ENCODE results near the gene CDK12. TPM values are rescaled to one million over a fixed set of nuclear protein-coding genes. Genes with fewer than 3 reads are reported as not detected.
"Not testable (repeated sequence)": the region's sequence is repeated elsewhere in the genome, so short reads cannot be mapped to it uniquely, and the experiment has no call there.

The CDK12 gene
- total RNA-seq, 2 donors from 2014 or later = 37.7 to 75.8 TPM

DNA sequence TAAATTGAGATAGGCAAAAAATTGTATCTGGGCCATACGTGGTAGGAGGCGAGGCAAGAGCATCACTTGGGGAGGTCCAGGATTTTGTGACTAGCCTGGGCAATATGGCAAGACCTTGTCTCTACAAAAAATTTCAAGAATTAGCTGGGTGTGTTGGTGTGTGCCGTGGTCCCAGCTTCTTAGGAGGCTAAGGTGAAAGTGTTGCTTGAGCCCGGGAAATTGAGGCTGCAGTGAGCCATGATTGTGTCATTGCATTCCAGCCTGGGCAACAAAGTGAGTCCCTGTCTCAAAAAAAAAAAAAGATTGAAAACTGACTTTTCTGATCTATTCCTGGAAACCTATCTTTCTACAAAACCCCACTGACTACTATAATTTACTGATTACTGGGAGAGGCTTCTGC is 26.7 kb downstream of the CDK12 start:
- DNase-seq (ENCODE audit: low spot score) = no peak
- Histone ChIP-seq H3K27me3 (replicated peaks; ENCODE audit: insufficient read depth) (no peaks in the 10 kb centered on the region), H3K36me3 (no peaks in the 10 kb centered on the region), H3K27ac (no peak overlapping the region), H3K9me3 (no peaks in the 10 kb centered on the region), H3K4me3 (no peak overlapping the region), H3K4me1 (replicated peaks) (no peaks in the 10 kb centered on the region)
- 97% methylated on average over 4 of the region's 4 CpGs for WGBS
- TF ChIP-seq POLR2A (IDR thresholded peaks at IDR 0.05) (no peak), POLR2AphosphoS5 (IDR thresholded peaks at IDR 0.05) (no peak)
- TF ChIP-seq, protein P1, sequence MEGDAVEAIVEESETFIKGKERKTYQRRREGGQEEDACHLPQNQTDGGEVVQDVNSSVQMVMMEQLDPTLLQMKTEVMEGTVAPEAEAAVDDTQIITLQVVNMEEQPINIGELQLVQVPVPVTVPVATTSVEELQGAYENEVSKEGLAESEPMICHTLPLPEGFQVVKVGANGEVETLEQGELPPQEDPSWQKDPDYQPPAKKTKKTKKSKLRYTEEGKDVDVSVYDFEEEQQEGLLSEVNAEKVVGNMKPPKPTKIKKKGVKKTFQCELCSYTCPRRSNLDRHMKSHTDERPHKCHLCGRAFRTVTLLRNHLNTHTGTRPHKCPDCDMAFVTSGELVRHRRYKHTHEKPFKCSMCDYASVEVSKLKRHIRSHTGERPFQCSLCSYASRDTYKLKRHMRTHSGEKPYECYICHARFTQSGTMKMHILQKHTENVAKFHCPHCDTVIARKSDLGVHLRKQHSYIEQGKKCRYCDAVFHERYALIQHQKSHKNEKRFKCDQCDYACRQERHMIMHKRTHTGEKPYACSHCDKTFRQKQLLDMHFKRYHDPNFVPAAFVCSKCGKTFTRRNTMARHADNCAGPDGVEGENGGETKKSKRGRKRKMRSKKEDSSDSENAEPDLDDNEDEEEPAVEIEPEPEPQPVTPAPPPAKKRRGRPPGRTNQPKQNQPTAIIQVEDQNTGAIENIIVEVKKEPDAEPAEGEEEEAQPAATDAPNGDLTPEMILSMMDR (IDR thresholded peaks at IDR 0.05) = no peak
- intact Hi-C loops (cut with DNase I) = no loop called here

DNA sequence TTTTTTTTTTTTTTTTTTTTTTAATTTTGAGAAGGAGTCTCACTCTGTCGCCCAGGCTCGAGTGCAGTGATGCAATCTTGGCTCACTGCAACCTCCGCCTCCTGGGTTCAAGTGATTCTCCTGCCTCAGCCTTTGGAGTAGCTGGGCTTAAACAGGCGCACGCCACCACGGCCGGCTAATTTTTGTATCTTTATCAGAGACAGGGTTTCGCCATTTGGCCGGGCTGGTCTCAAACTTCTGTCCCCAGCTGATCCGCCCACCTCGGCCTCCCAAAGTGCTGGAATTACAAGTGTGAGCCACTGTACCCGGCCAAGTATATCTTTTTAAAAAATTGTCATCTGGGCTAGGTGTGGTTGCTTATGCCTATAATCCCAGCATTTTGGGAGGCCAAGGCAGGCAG is 35.6 kb downstream of the CDK12 start:
- H3K4me1 ChIP-seq (replicated peaks); H3K27ac ChIP-seq; intact Hi-C loops (cut with DNase I); H3K9me3 ChIP-seq; H3K4me3 ChIP-seq; DNase-seq (ENCODE audit: low spot score); H3K27me3 ChIP-seq (replicated peaks; ENCODE audit: insufficient read depth): not testable (repeated sequence)
- 96% methylated on average over 12 of the region's 12 CpGs for WGBS
- H3K36me3 ChIP-seq = peaks cover 0 to 20% of the 10 kb centered on the region in 2 donors

DNA sequence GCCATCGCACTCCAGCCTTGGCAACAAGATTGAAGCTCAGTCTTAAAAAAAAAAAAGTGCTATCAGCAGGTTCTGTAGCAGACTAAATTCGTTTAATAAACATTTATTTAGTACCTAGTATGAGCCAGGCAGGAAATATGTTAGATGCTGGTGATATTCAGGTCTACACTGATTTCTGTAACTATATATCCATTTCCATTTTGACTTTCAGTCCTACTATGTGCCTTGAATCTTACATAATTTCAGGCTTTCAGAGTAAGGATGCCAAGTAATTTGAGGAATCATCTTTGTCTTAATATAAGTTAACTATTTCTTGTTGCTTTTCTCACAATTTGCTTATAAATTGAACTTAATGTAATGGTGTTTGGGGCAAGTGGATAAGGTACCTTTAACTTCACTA is 46.2 kb downstream of the CDK12 start:
- no peaks in the 10 kb centered on the region for H3K36me3 ChIP-seq
- H3K27ac ChIP-seq = no peak overlapping the region
- no peaks in the 10 kb centered on the region for H3K4me1 ChIP-seq (replicated peaks)
- H3K9me3 ChIP-seq = no peaks in the 10 kb centered on the region
- intact Hi-C loops (cut with DNase I) = no loop called here
- H3K4me3 ChIP-seq = no peak overlapping the region
- H3K27me3 ChIP-seq (replicated peaks; ENCODE audit: insufficient read depth) = no peaks in the 10 kb centered on the region
- 86% methylated on average over 2 of the region's 2 CpGs for WGBS
- no peak for DNase-seq (ENCODE audit: low spot score)
- TF ChIP-seq, protein P1 (IDR thresholded peaks at IDR 0.05) = no peak
- no peak for TF ChIP-seq POLR2AphosphoS5 (IDR thresholded peaks at IDR 0.05)
- TF ChIP-seq POLR2A (IDR thresholded peaks at IDR 0.05) = no peak

DNA sequence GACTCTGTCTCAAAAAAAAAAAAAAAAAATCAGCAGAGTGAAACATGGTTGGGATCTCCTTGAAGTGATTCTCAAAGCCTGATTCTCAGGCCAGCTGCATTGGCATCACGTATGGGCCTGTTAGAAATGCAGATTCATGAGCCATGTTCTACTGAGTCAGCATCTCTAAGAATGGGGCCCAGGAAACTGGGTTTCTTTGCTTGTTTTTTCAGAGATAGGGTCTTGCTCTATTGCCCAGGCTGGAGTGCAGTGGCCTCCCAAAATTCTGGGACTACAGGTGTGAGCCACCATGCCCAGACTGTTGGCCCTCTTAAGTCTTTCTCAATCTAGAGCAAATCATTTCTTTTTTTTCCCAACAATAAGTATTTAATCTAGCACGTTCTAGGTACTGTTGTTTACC is 47.7 kb downstream of the CDK12 start:
- TF ChIP-seq POLR2A (IDR thresholded peaks at IDR 0.05) = no peak
- H3K36me3 ChIP-seq = no peaks in the 10 kb centered on the region
- intact Hi-C loops (cut with DNase I) = no loop called here

DNA sequence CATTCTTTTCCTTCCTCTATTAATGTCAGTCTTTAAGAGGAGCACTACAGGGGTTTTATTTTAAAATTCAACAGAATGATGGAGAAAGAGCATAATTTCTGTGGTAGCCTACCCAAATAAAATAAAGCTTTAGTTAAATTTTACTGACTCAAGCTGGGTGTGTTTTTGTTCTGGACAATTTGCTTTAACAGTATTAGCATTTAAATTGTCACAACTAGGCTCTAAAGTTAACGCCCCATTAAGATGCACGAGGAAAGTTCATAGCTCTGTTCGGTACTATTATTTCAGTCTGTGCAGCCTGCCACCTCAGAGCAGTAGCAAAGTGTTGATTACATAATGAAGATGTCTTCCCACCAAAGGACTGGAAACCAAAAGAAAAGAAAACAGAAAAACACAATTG is 52.0 kb downstream of the CDK12 start:
- intact Hi-C loops (cut with DNase I) = no loop called here
- H3K36me3 ChIP-seq = no peaks in the 10 kb centered on the region
- no peaks in the 10 kb centered on the region for H3K9me3 ChIP-seq
- 62% methylated on average over 3 of the region's 3 CpGs for WGBS
- TF ChIP-seq POLR2A (IDR thresholded peaks at IDR 0.05) (no peak), POLR2AphosphoS5 (IDR thresholded peaks at IDR 0.05) (no peak)
- TF ChIP-seq, protein P1 (IDR thresholded peaks at IDR 0.05) = no peak
- no peak overlapping the region for H3K27ac ChIP-seq
- no peak for DNase-seq (ENCODE audit: low spot score)
- no peaks in the 10 kb centered on the region for H3K4me1 ChIP-seq (replicated peaks)
- no peak overlapping the region for H3K4me3 ChIP-seq
- H3K27me3 ChIP-seq (replicated peaks; ENCODE audit: insufficient read depth) = no peaks in the 10 kb centered on the region

More for the DNA sequence above, 47.7 kb downstream of the CDK12 start:
- no peaks in the 10 kb centered on the region for H3K27me3 ChIP-seq (replicated peaks; ENCODE audit: insufficient read depth)
- no peak for DNase-seq (ENCODE audit: low spot score)
- no peak overlapping the region for H3K27ac ChIP-seq
- H3K9me3 ChIP-seq = no peaks in the 10 kb centered on the region
- WGBS = 90% methylated on average over 2 of the region's 2 CpGs
- H3K4me3 ChIP-seq = no peak overlapping the region
- H3K4me1 ChIP-seq (replicated peaks) = no peaks in the 10 kb centered on the region

DNA sequence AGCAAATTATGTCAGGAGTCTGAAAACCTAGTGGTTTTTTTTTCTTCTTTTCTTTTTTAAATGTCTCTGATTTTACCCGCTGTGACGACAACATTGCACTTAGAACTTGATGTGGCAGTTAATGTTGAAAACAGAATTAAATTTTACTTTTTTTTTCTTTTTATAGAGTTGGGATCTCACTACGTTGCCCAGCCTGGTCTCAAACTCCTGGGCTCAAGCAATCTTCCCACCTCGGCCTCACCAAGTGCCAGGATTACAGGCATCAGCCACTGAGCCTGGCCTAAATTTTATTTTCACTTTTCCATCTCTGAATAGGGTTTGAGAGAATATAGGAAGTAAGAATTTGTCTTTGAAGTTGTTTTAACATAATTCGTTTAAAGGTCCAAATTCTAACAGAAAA is 52.6 kb downstream of the CDK12 start:
- DNase-seq (ENCODE audit: low spot score) = no peak
- Histone ChIP-seq H3K27me3 (replicated peaks; ENCODE audit: insufficient read depth) (no peaks in the 10 kb centered on the region), H3K4me1 (replicated peaks) (no peaks in the 10 kb centered on the region), H3K36me3 (no peaks in the 10 kb centered on the region), H3K27ac (no peak overlapping the region), H3K9me3 (no peaks in the 10 kb centered on the region), H3K4me3 (no peak overlapping the region)
- intact Hi-C loops (cut with DNase I) = no loop called here
- TF ChIP-seq, protein P1 (IDR thresholded peaks at IDR 0.05) = no peak
- no peak for TF ChIP-seq POLR2AphosphoS5 (IDR thresholded peaks at IDR 0.05)
- TF ChIP-seq POLR2A (IDR thresholded peaks at IDR 0.05) = no peak
- WGBS = 93% methylated on average over 5 of the region's 5 CpGs

Data from prostate gland (tissue), 2 donors.